IMR-90 (cell line): ENCODE measurements around the gene MACF1. TPM values are rescaled to one million over a fixed set of nuclear protein-coding genes. Genes with fewer than 3 reads are reported as not detected.

Experiments
- ATAC-seq: fragments of 200-7000 bp; cut with Tn5 transposase; 2 replicates; pipeline ENCODE4 v1.9.1; 2020; ENCODE audit warnings: low read depth, mild to moderate bottlenecking, moderate library complexity
- BruUV-seq: library from RNA; stranded (reverse); fragments of 400-500 nt; replicated peaks from 2 replicates; lab custom pipeline; 2021; lab: Mats Ljungman, UMichigan
- CTCF ChIA-PET: fragments of 300-600 bp; formaldehyde crosslinking; extraction: SDS; loops from one replicate; lab custom pipeline; 2021; ENCODE audit warnings: antibody characterized with exemption; lab: Yijun Ruan, JAX
- POLR2A ChIA-PET: fragments of 300-600 bp; sonication (Branson Sonifier 250); formaldehyde crosslinking; loops from one replicate; lab custom pipeline; 2022; ENCODE audit warnings: antibody characterized with exemption; ENCODE audit not compliant: unreplicated experiment; lab: Charles Lee
- DNase-seq: peaks from one replicate; pipeline ENCODE4 v3.0.0; 2013
- H2AFZ ChIP-seq: replicated peaks from 2 replicates; pipeline ENCODE3; 2013; ENCODE audit warnings: low read length, mild to moderate bottlenecking; ENCODE audit not compliant: poor library complexity
- H2AK5ac ChIP-seq: 2 replicates; pipeline ENCODE4 v1.6.1; 2013; ENCODE audit warnings: low read depth, low read length, inconsistent platforms
- H2AK9ac ChIP-seq: replicated peaks from 2 replicates; pipeline ENCODE3; 2013; ENCODE audit warnings: mild to moderate bottlenecking, low read depth, low read length, moderate library complexity; ENCODE audit not compliant: poor library complexity
- H2BK120ac ChIP-seq: 2 replicates; pipeline ENCODE4 v1.6.1; 2013; ENCODE audit warnings: low read depth, low read length, inconsistent platforms
- H2BK15ac ChIP-seq: 3 replicates; pipeline ENCODE4 v1.6.1; 2013; ENCODE audit warnings: low read depth, low read length, inconsistent platforms
- H2BK20ac ChIP-seq: 2 replicates; pipeline ENCODE4 v1.6.1; 2013; ENCODE audit warnings: low read depth, mild to moderate bottlenecking, inconsistent platforms, low read length, moderate library complexity
- H2BK5ac ChIP-seq: 2 replicates; pipeline ENCODE4 v1.6.1; 2013; ENCODE audit warnings: mild to moderate bottlenecking, low read depth, low read length, inconsistent platforms; ENCODE audit not compliant: poor library complexity, severe bottlenecking
- H3K14ac ChIP-seq: replicated peaks from 2 replicates; pipeline ENCODE4 v1.6.1; 2013; ENCODE audit warnings: low read depth, low read length, inconsistent platforms
- H3K18ac ChIP-seq: 2 replicates; pipeline ENCODE4 v1.6.1; 2013; ENCODE audit warnings: low read depth, low read length, control low read depth
- H3K23ac ChIP-seq: 2 replicates; pipeline ENCODE4 v1.6.1; 2013; ENCODE audit warnings: low read depth, low read length, inconsistent platforms
- H3K27ac ChIP-seq: 2 replicates; pipeline ENCODE4 v1.5.1; 2013; ENCODE audit warnings: mild to moderate bottlenecking, control low read depth, low read length; ENCODE audit not compliant: insufficient read depth
- H3K27me3 ChIP-seq: 2 replicates; pipeline ENCODE4 v1.6.1; 2013; ENCODE audit warnings: low read length; ENCODE audit not compliant: control insufficient read depth, insufficient read depth
- H3K36me3 ChIP-seq: 2 replicates; pipeline ENCODE4 v1.6.1; 2013; ENCODE audit warnings: low read length, mixed read lengths; ENCODE audit not compliant: control insufficient read depth, insufficient read depth
- H3K4ac ChIP-seq: 2 replicates; pipeline ENCODE4 v1.6.1; 2013; ENCODE audit warnings: low read depth, low read length, inconsistent platforms
- H3K4me1 ChIP-seq: 2 replicates; pipeline ENCODE4 v1.6.1; 2013; ENCODE audit warnings: low read length, mixed read lengths; ENCODE audit not compliant: control insufficient read depth, insufficient read depth
- H3K4me2 ChIP-seq: 2 replicates; pipeline ENCODE4 v1.6.1; 2013; ENCODE audit warnings: low read depth, mild to moderate bottlenecking, control low read depth, low read length, moderate library complexity
- H3K4me3 ChIP-seq: 2 replicates; pipeline ENCODE4 v1.5.1; 2013; ENCODE audit warnings: low read depth, mild to moderate bottlenecking, control low read depth, low read length, moderate library complexity; ENCODE audit not compliant: insufficient read depth
- H3K56ac ChIP-seq: 2 replicates; pipeline ENCODE4 v1.6.1; 2013; ENCODE audit warnings: low read length, inconsistent platforms; ENCODE audit not compliant: insufficient read depth; ENCODE audit errors: extremely low read depth
- H3K79me1 ChIP-seq, 2 experiments: 2 replicates each; pipeline ENCODE4 v1.6.1; 2013; ENCODE audit warnings: low read length in 2 of 2, inconsistent platforms in 1 of 2, low read depth in 1 of 2
- H3K9ac ChIP-seq: 2 replicates; pipeline ENCODE4 v1.6.1; 2013; ENCODE audit warnings: low read depth, low read length, control low read depth
- H3K9me1 ChIP-seq: 2 replicates; pipeline ENCODE4 v1.6.1; 2013; ENCODE audit warnings: low read length, inconsistent platforms; ENCODE audit not compliant: insufficient read depth
- H3K9me3 ChIP-seq: 2 replicates; pipeline ENCODE4 v1.6.1; 2013; ENCODE audit warnings: low read length; ENCODE audit not compliant: control insufficient read depth, insufficient read depth
- H4K20me1 ChIP-seq: 2 replicates; pipeline ENCODE4 v1.6.1; 2013; ENCODE audit warnings: low read length, inconsistent platforms; ENCODE audit not compliant: insufficient read depth
- H4K5ac ChIP-seq: 2 replicates; pipeline ENCODE4 v1.6.1; 2013; ENCODE audit warnings: mild to moderate bottlenecking, low read depth, low read length, control low read depth
- H4K8ac ChIP-seq, 2 experiments: 2 replicates each; pipeline ENCODE4 v1.6.1; 2013; ENCODE audit warnings: low read depth in 2 of 2, low read length in 2 of 2, control low read depth in 1 of 2, inconsistent platforms in 1 of 2
- H4K91ac ChIP-seq: 2 replicates; pipeline ENCODE4 v1.6.1; 2013; ENCODE audit warnings: low read depth, low read length, inconsistent platforms; ENCODE audit not compliant: insufficient read depth
- BHLHE40 ChIP-seq: fragments of 150-350 bp; IDR thresholded peaks from 2 replicates; pipeline ENCODE4 v1.6.1; 2016; ENCODE audit warnings: mild to moderate bottlenecking, low read depth, low read length
- RAD21 ChIP-seq: IDR thresholded peaks from 2 replicates; pipeline ENCODE4 v1.6.1; 2012; ENCODE audit warnings: low read length, improper control_type of control experiment
- WGBS, 2 experiments: methylation state at CpG; one replicate each; pipeline versions ENCODE4 v1.1.5 to v1.1.7; 2013; ENCODE audit warnings: missing lambda C conversion rate in 2 of 2; ENCODE audit not compliant: insufficient read length in 1 of 2; ENCODE audit errors: extremely low coverage in 2 of 2; 5-methylcytosine and 5-hydroxymethylcytosine counted together
- dilution Hi-C: fragments of 300-500 bp; cut with HindIII; formaldehyde crosslinking; loops from one replicate; pipeline ENCODE4 v1.14.3; 2018; ENCODE audit warnings: low sequenced_read_pairs; ENCODE audit not compliant: unreplicated experiment
- in situ Hi-C: fragments of 300-500 bp; cut with MboI; formaldehyde crosslinking; loops from 3 replicates; pipeline ENCODE4 v1.14.3; 2019; ENCODE audit warnings: low sequenced_read_pairs, inconsistent platforms, mixed read lengths
- intact Hi-C: fragments of 100-400 bp; cut with micrococcal nuclease; formaldehyde crosslinking; loops from 2 replicates; pipeline ENCODE4 v1.10.0; 2022
- polyA plus RNA-seq, 3 experiments: library from polyadenylated mRNA; depleted of rRNA; stranded (reverse); fragments of >200 nt; gene quantifications; 2 replicates each; pipeline ENCODE4 v1.2.3, GENCODE V29; 2012; ENCODE audit warnings: low replicate concordance in 1 of 3
- total RNA-seq: library from RNA; depleted of rRNA; stranded (reverse); fragments of >200 nt; gene quantifications from 2 replicates; pipeline ENCODE4 v1.2.3, GENCODE V29; 2012

The MACF1 gene
- total and polyA plus RNA-seq, 2 of the 4 experiments (the other 2 are of a cell fraction) = 67.6 to 369 TPM

DNA sequence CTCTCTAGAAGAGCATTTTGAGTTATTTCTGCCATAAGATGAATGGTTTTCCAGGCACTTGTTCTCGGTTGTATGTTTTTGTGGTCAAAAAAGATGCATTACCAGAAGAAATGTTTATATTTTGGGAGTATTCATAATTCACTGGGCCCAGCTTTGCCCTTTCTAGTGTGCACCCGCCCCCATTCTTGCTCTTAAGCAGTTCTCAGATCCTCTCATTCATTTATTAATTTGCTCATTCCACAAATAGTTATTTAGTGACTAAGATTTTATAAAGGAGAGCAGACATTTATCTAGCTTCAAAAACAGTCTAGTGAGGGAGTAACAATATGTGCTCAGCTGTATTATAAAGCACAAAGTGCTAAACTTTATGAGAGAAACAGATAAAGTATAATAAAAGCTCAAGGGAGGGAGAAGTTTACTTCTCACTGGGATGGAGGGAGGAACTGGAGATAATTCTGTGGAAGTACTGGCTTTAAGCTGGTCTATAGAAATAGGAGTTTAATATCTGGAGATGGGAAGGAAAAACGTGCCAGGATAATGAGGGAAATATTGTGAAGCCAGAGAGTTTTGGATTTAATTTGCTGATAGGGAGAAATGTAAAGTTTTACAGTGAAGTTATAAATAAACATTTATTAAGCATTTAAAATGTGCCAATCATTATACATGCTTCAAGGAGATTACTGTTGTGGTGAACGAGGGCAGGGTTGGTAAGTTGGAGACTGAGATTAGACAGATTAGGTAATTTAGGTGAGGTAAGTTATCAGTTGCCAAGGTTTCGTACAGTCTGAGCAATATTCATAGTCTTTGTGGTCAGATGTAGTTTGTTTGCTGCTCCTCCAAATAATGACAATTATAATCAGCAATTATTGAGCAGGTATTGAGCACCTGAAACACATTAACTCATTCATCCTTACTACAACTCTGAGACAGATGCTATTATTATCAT, 9.1 kb upstream of the MACF1 start:
- Histone ChIP-seq H3K4ac (no peak overlapping the region; the same call in 1 of the 2 replicates), H2AK9ac (no peak overlapping the region), H3K9me1 (peaks cover 18% of the 10 kb centered on the region), H3K9me3 (no peaks in the 10 kb centered on the region), H4K20me1 (peaks cover 51% of the 10 kb centered on the region), H4K91ac (no peak overlapping the region), H3K27me3 (no peaks in the 10 kb centered on the region), H2AK5ac (peak overlapping the region; percentile 73; the same call in 1 of the 2 replicates), H3K4me2 (peak overlapping the region; percentile 58; the same call in 1 of the 2 replicates), H3K9ac (peak overlapping the region; percentile 23; the same call in 1 of the 2 replicates), H3K18ac (peak overlapping the region; percentile 65; the same call in 1 of the 2 replicates), H2BK15ac (0 out of 3 replicates have a peak overlapping the region, but pooled peaks have one; percentile 17), H3K36me3 (no peaks in the 10 kb centered on the region), H2BK5ac (peak overlapping the region; percentile 66), H3K23ac (no peak overlapping the region), H2AFZ (no peak overlapping the region), H3K4me3 (no peak overlapping the region), H3K79me1 (peaks cover 20 to 65% of the 10 kb centered on the region in 2 experiments), H3K14ac (no peak overlapping the region), H4K8ac (peak overlapping the region in 1 of 2 experiments; percentile 29; a peak in 2 of 4 replicates), H2BK120ac (no peak overlapping the region), H3K56ac (no peak overlapping the region), H3K27ac (peak overlapping the region; percentile 11; the same call in 1 of the 2 replicates), H2BK20ac (peak overlapping the region; percentile 18; the same call in 1 of the 2 replicates), H3K4me1 (peaks cover 23% of the 10 kb centered on the region), H4K5ac (peak overlapping the region; percentile 48; the same call in 1 of the 2 replicates)
- intact Hi-C loops = no loop called here
- POLR2A ChIA-PET = no interaction called here
- WGBS, 2 experiments = no CpG with 5 or more reads among the region's 5 CpGs
- CTCF ChIA-PET = interaction anchor here (0.7 to 1.1 kb wide), 2 partner anchors 63 to 66 kb away, joined by 3 read pairs; no protein-coding TSS in a partner anchor
- ATAC-seq (peak; percentile 47), DNase-seq (peak; percentile 83)
- dilution Hi-C loops = no loop called here
- BruUV-seq = no TSS peak
- TF ChIP-seq BHLHE40 (no peak), RAD21 (no peak; the same call in 1 of the 2 replicates)
- in situ Hi-C loops = loop anchor here (5.0 kb wide), 1 partner anchor 62 kb away; no protein-coding TSS in a partner anchor
